Fibroblast of peridontal ligament (primary cell): ENCODE measurements around the gene TMEFF1.
"Not testable (repeated sequence)": the region's sequence is repeated elsewhere in the genome, so short reads cannot be mapped to it uniquely, and the experiment has no call there.

ENCODE experiments used
- DNase-seq: peaks from one replicate; pipeline ENCODE4 v3.0.0-alpha.2; 2010; ENCODE audit errors: extremely low read depth

The TMEFF1 gene

GRCh38 chr9:100472788-100473275 is at the start of gene TMEFF1:
Gene TMEFF1, plus strand, starts transcription at chr9:100473149. Its CDS starts 396 bp downstream, at chr9:100473545.
- no peak for DNase-seq

GRCh38 chr9:100425758-100426157 is 47.2 kb upstream of the TMEFF1 start:
- DNase-seq, result peak; percentile 37

- DNase-seq, result peak; percentile 30
Observed at GRCh38 chr9:100426189-100426529, 46.8 kb upstream of the TMEFF1 start.

GRCh38 chr9:100426530-100427365 is 46.2 kb upstream of the TMEFF1 start, which contains the start of gene MSANTD3:
Gene MSANTD3, plus strand, starts transcription at chr9:100427143. Its CDS starts 14,796 bp downstream, at chr9:100441939.
- peak; percentile 38 for DNase-seq

GRCh38 chr9:100427366-100428263 is 45.3 kb upstream of the TMEFF1 start:
- DNase-seq, result peak; percentile 71

GRCh38 chr9:100428871-100429654 is 43.9 kb upstream of the TMEFF1 start:
- DNase-seq, result peak; percentile 100

GRCh38 chr9:100430286-100430940 is 42.5 kb upstream of the TMEFF1 start:
- peak; percentile 88 for DNase-seq

GRCh38 chr9:100431886-100432285 is 41.1 kb upstream of the TMEFF1 start:
- no peak for DNase-seq

- DNase-seq, result no peak
Observed at GRCh38 chr9:100432736-100433135, 40.2 kb upstream of the TMEFF1 start.

GRCh38 chr9:100436571-100436970 is 36.4 kb upstream of the TMEFF1 start:
- DNase-seq, result no peak

- DNase-seq, result peak; percentile 84
Observed at GRCh38 chr9:100437860-100438805, 34.8 kb upstream of the TMEFF1 start.

- DNase-seq, result peak; percentile 57
Observed at GRCh38 chr9:100440071-100440470, 32.9 kb upstream of the TMEFF1 start.

GRCh38 chr9:100440487-100440886 is 32.5 kb upstream of the TMEFF1 start:
- DNase-seq, result not testable (repeated sequence)

GRCh38 chr9:100441911-100442361 is 31.0 kb upstream of the TMEFF1 start:
- DNase-seq, result peak; percentile 36

GRCh38 chr9:100443781-100444768 is 28.9 kb upstream of the TMEFF1 start:
- peak; percentile 80 for DNase-seq

GRCh38 chr9:100445161-100445902 is 27.6 kb upstream of the TMEFF1 start:
- DNase-seq, result no peak

- no peak for DNase-seq
Observed at GRCh38 chr9:100445903-100446549, 26.9 kb upstream of the TMEFF1 start.
